Dedifferentiated amniotic fluid mesenchymal stem cell (primary cell): Measurements from ENCODE around the gene SLC24A3.

ENCODE experiments used
- DNase-seq: peaks from one replicate; pipeline ENCODE4 v3.0.0-alpha.2; 2016; ENCODE audit errors: extremely low spot score

SLC24A3 gene

DNA sequence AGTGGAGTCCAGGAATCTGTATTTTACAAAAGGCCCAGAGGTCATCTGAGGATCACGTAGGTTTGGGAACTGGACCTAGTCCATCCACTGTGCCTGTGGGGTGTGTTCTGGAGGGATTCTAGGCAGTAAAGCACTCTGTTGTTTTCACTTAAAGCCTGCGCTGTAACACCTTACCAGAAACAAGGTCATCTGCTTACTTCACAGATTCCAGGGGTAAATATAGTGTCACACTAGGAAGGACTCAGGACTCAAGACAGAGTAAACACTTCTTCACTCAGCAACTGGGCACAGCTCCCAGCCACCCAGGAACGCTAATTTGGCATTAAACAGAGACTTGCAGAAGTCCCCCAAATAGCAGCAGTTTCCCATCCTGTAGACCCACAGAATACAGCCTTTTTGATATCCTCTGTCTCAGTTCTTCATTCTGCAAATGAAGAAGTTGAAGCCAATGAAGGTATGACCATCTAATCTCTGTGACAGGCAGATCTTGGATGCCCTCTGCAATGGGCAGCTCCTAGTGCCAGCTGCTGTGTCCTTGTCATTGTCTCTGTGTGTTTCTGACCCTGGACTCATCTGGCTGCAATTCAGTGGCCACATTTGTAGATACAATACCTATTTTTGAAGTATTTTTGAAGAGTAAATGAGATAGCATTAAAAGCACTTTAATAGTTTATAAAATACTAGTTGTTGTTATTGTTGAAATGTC is 129.1 kb downstream of the SLC24A3 start:
- DNase-seq, result no peak

DNA sequence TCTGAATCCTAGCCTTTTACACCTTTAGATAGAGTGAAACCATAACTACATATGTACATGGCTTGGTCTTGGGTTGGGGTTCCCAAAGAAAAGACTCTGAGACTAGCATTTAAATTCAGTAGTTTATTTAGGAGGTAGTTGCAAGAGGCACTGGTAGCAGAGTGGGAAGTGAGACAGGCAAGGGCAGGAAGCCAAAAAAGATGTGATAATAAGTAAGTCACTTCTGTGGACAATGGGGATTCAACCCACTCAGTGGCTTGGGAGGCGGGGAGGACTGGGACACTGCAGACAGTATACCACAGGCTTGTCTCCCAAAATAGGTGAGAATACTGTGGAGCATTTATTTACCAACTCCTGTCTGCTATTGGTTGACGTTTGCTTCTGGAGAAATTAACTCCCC is 131.9 kb downstream of the SLC24A3 start:
- no peak for DNase-seq

DNA sequence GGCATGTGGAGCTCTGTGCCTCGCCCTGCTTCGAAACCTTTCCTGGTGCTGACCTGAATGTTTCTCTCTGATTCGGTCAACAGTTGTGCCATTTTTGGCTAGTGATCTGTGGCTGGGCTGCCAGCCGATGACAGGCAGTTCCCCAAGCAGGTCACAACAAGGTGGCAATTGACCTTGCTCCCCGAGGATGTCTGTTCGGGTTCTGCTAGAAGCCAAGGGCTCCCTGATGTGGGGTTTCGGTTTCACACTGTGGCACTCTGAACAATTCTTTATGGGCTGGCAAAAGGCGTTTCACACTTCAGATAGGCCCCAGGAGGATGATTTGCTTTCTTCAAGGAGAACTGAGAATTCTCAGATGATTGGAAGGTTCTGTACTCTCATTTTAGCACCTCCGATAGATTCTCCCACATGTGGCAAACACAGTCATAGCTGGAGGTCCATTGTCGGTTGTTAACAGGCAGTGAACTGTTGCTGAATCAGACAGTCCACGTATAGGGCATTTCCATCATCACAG is 135.6 kb downstream of the SLC24A3 start:
- DNase-seq, result no peak

DNA sequence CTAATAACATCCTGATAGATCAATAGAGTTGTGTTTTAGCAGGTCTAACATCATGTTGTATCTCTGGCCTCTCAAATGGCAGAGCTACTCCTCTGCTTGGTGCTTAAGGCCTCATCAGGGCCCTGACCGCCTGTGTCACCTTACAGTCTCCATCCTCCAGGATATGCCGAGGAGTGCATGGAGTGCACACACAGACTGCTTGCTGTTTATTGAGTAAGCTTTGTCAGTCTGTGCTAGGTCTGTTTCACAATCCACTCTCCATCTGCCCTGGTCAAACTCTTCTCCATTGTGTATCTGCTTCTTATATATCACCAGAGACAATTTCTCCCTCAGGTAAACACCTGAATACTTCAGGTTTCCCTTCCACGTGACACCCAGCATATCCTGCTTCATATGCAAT is 136.1 kb downstream of the SLC24A3 start:
- no peak for DNase-seq

DNA sequence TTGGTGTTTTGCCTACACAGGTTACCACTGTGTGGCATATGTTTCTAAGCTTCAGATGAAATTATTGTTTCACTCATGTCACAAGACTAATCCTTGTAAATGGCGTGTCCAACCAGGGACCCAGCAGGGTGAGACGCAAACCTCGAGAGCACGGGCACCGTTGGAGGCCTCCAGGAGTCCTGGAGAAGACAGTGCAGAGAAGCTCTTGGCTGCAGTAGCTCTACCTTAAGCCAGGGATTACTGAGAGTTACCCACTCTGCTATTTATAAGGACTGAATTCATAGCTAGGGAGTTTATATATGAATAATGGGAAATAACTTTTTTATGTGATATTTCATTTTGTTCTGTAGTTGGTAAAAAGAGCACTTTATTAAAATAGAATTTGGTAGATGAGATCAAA is 137.4 kb downstream of the SLC24A3 start:
- no peak for DNase-seq

DNA sequence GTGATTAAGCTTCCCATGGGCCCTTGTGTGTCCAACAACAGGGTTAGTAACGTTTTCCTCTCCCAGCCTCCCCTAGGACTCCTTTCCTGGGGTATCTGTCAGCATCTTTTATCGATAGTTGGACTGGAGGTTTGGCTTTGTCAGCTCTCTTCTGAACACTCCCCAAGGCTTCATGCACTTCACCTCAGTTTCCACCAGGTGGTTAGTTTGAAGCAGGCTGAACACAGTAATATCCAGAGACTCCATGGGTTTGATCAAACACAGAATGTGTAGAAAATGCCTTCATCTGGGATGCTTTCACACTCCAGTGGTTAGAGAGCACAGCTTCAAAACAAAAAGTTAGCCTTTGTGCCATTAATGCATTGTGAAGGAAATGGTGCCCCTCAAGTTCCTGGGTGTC is 139.1 kb downstream of the SLC24A3 start:
- no peak for DNase-seq

DNA sequence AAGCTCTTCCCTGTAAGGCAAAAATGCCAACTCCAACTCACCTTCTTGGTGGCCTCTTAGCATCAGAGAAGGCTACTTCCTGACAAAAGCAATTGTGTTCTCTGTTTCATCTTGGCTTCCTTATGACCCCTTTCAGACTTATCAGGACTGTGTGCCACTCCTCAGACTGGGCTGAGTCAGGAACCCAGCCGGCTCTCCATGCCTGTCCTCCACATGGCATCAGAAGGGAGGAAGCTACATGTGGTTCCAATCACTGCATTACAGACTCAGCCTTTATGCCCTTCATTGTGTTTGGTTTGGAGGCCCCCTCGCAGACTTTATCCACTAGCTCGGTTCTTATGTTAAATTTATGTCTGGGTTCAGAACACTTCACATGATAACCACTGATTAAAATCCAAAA is 142.5 kb downstream of the SLC24A3 start:
- no peak for DNase-seq

DNA sequence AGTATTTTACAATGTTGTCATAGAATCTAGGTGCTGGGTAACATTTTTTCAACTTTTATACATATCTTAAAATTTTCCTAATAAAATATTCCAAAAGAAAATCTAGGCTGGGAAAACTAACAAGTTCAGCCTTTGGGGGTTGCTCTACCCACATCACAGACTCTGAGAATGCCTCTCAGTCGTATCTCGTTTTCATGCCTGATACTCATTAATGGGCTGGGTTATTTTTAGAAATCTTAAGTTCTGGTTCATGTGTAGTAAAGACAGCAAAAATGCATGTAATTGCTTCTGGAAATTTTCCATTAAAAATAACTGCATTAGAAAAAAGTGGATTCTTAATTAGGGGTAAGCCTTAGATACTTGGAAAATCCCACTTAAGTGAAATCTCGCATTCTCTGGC is 149.3 kb downstream of the SLC24A3 start:
- DNase-seq, result no peak

DNA sequence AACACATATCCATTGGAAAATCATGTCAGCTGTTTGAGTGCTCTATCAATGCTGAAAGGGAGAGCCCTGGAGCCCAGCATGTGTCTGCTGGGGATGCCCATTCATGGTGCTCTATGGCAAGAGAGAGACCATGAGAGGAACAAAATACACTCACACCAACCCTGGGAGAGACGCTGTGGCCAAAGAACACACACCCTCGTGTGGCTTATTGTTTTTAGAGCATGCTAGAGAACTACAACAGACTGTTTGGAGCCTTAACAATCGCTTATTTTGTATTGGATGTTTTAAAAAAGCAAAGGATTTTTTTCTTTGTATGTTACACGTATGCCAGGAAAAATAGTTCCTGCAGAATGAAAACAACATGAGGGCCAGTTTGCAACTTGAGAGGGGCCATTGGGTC is 151.0 kb downstream of the SLC24A3 start:
- no peak for DNase-seq

DNA sequence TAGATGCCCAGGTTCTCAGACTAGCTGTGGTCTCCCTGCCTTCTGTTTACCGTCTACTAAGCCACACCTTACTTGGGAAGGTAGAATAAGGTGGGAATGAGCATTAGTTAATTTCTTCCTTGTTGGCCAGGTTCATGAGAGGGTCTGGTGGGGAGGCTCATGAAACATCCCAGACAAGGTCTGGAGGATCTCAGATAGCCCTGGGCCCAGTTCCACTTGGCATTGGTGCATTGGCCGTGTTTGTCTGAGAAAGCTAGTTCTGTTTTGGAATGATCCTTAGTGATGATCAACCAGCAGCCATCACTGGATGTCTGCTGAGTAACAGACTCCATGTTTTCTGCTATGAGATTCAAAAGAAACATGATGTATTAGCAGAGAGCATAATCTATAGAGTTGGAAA is 155.1 kb downstream of the SLC24A3 start:
- no peak for DNase-seq

DNA sequence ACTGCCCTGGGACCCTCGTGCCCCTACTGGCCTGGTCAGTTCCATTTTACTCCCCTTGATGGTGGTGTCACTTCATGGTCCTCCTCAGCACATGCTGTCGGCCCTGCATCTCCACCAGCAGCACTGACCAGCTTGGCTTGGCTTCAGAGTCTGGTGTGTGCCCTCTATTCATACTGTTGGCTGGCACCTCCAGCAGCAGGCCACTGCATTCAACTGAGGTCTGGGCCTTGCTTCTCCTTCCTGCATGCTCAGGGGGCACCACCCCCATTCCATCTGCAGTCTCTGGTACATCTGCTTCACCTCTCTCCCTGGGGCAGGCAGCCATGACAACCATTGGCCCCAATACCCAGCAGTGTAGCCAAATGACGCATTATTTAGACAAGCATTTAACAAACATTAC is 155.9 kb downstream of the SLC24A3 start:
- no peak for DNase-seq

DNA sequence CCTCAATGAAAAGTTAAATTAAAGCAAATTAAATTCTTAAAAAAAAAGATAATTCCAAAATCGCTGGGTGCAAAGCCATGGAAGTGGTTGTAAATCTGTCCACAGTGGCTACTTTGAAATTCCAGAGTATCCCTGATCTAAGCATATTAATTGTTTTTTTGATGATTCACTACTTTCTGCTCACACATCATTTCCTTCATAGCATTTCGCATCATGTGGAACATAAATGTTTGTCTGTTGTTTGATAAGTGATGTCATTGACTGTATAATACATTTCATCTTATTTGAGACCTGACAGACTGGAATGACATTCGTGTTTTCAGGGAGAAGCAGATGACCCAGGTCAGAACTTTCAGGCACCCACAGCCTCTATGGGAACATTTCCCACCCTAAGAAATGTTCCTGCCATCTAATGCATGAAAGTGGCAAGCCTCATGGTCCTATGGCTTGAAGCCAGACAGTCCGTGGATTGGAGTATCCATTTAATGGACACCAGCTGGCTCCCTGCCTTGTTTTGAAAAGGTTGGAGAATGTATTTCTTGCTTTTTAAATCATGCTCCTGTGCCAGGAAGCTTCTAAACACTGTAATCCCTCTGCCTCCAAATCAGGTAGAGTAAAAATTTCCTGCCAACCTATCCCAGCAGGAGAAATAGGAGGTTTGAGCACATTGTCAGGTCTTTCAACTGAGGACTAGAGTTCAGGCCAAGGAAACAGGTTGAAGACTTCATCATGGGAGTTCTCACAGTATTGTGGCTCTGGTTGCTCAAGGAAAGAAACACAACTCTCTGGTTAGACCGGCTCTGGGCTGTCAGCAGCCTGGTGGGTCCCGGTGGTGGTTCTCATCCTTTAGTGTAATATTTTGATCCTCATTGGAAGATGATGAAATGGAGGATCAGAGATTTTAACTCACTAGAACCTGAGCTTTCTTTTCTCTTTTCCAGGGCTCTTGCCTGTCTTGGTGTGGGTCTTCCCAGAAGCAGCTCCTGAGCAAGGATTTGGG is 157.9 kb downstream of the SLC24A3 start:
- DNase-seq, result no peak

DNA sequence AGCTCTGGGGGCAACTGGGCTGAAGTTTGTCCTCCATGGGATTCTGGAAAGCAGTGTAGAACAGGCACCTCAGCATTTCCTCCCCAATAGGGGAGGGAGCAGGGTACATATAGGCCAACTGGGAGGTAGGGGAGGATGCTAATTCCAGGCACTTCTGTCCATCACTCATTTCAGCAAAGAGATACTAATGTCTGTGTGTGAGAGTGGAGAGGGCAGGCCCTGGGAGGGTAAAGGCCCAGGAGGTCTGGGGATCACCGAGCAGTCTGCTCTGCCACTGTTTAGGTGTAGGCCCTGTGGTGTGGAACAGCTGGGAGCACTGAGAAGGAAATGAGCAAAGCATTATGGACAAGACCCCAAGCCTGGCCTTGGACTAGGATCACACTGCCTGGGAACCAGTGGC is 158.7 kb downstream of the SLC24A3 start:
- no peak for DNase-seq

DNA sequence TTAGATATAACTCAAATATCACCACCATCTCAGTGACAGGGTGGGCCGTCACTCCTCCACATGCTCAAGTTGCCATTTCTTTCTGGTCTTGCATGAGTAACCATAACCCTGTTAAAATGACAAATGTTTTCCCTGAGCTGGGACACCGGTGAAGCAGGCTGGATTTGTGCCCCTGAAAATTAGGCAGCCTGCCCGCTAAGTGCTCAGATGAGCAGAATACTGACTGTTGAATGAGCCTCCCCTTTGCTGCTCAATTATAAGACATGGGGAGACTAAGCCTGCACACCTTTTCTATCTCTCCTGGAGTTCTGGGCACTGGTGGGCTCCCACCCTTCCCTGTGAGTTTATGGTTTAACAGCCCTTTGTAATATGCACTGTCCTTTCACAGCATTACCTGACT is 161.8 kb downstream of the SLC24A3 start:
- no peak for DNase-seq

DNA sequence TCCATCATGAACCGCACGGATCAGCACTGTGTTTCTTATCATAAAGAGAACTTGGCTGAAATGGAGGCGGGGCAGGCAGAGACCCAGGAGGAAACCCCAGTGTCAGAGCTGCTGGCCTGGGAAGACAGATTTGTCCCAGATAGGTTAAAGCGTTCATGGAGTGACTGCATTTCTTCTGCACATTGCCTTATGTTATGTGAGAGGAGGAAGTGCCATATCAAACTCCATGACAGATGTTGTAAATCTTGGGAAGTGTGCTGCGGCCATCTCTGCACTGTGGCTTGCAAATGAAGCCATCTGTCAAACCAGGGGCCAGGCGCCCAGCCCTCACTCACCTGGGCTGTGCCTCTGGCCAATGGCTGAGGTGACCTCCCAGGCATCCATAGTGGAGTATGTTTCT is 163.0 kb downstream of the SLC24A3 start:
- DNase-seq, result no peak

DNA sequence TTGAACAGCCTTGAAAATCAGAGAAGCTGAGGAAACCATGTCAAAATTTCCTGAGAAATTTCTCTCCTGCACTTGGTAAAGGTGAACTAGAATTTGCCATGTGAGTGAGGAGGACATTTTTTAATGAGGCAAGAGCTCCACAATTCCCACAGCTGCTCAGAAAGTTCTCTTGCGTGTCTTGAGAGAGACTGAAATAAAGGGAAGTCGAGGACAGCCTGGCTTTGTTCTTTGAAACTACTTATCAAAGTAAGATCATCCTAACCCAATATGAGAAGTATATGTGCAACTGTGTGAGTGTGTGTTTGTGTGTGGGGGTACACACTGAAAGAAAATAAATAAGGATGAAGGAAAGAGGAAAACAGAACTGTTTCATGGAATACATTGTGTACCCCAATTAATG is 163.4 kb downstream of the SLC24A3 start:
- DNase-seq, result no peak

DNA sequence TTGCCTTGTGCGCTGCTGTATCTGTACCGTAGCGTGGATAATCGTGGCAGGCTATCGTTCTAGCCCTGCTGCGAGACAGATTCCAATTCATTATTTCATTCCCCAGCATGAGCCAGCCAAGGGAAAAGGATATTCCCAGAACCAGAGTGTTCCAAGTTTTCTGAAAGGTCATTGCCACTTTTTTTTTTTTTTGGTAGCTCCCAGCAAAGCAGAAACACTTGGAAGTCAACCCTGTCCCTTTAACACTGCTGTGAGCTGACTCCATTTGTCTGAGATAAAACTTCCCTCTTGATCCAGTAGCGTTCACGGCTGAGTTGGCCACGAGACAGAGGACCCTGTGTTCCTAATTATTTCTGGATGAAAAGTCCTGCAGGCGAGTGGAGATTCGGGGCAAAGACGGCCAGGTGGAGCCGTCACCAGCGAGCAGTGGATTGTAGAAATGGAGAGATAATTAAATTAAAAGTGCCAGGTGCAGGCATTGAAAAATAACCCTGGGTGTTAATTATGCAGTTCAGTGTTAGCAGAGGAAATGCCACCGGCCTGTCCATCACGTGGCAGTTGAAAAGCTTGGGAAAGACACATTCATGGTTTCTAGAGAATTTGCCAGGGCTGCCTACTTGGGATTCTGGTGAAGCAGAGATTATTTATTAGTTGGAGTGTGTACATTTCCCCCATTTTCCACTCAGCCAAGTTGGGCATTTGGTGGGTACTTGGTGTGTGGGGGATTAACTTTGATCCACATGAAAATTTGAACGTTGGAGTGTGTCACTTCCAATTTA is 164.2 kb downstream of the SLC24A3 start:
- no peak for DNase-seq

DNA sequence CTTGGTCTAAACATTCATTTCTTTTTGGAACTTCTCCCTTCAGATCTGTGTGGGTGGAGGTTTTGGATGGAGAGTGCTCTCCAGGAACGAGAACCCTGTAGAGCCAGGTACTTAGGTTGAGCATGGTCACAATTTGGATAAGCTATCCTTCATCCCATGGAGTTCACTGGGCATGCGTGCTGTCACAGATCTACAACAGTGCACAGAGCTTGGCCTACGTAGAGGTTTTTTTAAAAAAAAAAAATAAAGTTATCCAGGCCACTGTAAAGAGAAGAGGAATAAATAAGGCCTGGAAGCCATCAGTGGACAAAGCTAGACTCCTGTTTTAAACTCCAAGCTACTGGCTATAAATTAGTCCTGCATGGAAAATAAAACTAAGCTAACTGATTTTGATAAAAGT is 165.6 kb downstream of the SLC24A3 start:
- no peak for DNase-seq

DNA sequence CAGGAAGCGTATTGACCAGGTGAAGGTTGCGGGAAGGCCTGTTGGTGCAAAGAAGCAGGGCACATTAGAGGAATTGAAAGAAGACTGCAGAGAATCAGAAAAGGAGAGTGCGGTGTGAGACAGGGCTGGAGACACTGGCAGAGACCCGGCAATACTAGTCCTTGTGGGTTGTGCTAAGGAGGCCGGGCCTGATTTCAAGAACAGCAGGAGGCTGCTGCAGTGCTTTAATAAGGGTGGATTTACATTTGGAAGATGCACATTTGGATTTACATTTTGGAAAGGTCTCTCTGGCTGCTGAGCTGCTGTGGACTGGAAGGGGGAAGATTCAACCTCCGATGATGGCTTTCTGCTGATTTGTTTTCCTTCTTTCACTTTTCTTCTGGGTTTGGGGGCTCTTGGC is 167.8 kb downstream of the SLC24A3 start:
- DNase-seq, result no peak

DNA sequence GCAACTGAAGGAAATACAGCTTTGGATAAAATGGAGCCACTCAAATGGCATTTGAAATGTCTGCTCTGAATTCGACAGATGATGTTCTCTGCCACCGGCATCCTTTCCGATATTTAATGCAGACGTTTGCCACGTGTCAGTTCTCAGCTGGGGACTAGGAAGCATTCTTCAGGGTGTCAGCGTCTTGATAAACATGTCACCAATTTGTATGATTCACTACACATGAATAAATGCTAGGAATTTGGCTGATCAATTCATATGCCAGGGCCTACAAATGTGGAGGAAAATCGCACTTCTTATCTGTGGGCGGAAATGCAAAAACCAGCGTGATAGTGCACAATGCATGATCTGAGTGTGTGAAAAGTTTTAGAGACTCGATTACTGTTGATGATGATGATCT is 169.5 kb downstream of the SLC24A3 start:
- no peak for DNase-seq

DNA sequence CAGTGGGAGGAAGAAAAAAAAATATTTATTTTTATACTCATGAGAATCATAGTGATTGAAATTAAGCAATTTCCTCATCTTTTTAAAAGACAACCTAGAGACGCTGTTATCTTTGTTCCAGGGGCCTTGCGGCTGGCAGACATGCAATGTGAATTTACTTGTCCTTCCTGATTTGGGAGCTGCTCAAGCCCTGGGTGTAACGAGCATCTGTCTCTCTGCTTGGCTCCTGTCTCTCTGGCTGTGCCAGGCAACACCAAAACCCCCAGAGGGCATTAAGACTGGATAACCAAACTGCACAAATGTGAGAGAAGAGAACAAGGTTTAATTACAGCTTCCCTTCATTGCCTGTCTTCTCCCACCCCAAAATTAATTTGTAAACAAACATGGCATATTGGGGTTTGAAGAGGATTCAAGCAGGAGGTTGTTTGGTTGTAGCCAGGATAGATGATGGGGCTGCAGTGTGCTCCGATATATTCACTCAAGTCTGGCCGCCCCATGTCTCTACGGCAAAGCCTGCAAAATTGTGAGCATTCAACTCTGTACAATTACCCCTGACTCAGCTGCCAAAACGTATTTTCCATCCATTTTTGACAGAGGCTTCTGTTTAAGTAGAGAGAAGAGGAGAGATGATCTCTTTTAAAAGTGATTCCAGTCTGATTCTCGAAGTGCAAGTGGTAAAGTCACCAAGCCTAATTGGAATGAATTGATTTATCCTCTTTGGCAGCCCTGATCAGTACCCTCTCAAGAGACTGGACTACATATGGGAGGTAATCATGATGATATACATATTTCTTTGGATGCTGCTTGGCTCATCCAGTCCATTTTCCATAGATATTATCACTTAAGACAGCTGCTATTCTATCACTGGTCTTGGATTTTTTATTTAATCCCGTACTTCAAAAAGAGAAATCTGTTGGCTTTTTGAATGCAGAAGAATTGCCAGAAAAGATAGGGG is 170.2 kb downstream of the SLC24A3 start:
- no peak for DNase-seq
